ENCODE results near the gene SMURF1. TPM values are rescaled to one million over a fixed set of nuclear protein-coding genes. Genes with fewer than 3 reads are reported as not detected.

The SMURF1 gene
- 12.6 and 13.6 TPM in 2 replicates for total RNA-seq

GRCh38 chr7:99143853-99144672 lies at the start of gene SMURF1:
Gene SMURF1, minus strand, starts transcription at chr7:99144108. Its CDS starts 328 bp downstream, at chr7:99143780.

Other genes starting within 250 kb of the SMURF1 start
- gene KPNA7, start 64.0 kb upstream of the SMURF1 start, total RNA-seq: not detected in 2 replicates
- gene MYH16, start 128.7 kb upstream of the SMURF1 start, total RNA-seq: not detected in 2 replicates
- gene ARPC1A, start 181.8 kb upstream of the SMURF1 start, total RNA-seq: 265 and 297 TPM in 2 replicates
- gene ARPC1B, start 230.6 kb upstream of the SMURF1 start, total RNA-seq: 603 and 610 TPM in 2 replicates

All from bronchial smooth muscle cell (primary cell).